Osteocyte (in vitro differentiated cells): ENCODE results near the gene GALNTL6. TPM values are rescaled to one million over a fixed set of nuclear protein-coding genes. Genes with fewer than 3 reads are reported as not detected.

ENCODE experiments used
- DNase-seq: peaks from one replicate; pipeline ENCODE4 v3.0.0; 2021; ENCODE audit warnings: mixed read lengths; ENCODE audit not compliant: unreplicated experiment; ENCODE audit errors: extremely low spot score
- H3K27ac Mint-ChIP-seq: one replicate; pipeline ENCODE4 v1.8.0; 2021; ENCODE audit warnings: mild to moderate bottlenecking, mixed read lengths; ENCODE audit not compliant: unreplicated experiment
- H3K27me3 Mint-ChIP-seq: one replicate; pipeline ENCODE4 v1.8.0; 2021; ENCODE audit warnings: mixed read lengths; ENCODE audit not compliant: unreplicated experiment
- H3K36me3 Mint-ChIP-seq: one replicate; pipeline ENCODE4 v1.8.0; 2021; ENCODE audit warnings: mixed read lengths; ENCODE audit not compliant: unreplicated experiment
- H3K4me1 Mint-ChIP-seq: one replicate; pipeline ENCODE4 v1.8.0; 2021; ENCODE audit warnings: mixed read lengths; ENCODE audit not compliant: unreplicated experiment
- H3K4me3 Mint-ChIP-seq: one replicate; pipeline ENCODE4 v1.8.0; 2021; ENCODE audit warnings: mild to moderate bottlenecking, moderate library complexity, mixed read lengths; ENCODE audit not compliant: unreplicated experiment
- H3K9me3 Mint-ChIP-seq: one replicate; pipeline ENCODE4 v1.8.0; 2021; ENCODE audit warnings: mixed read lengths; ENCODE audit not compliant: unreplicated experiment
- total RNA-seq: library from RNA; stranded (reverse); gene quantifications from 2 replicates; pipeline ENCODE4 v1.2.1, GENCODE V29; 2021
- TF ChIP-seq, protein P1 (sequence below): fragments of 200-600 bp; sonication (generic); IDR thresholded peaks from 2 replicates; pipeline ENCODE4 v1.5.0; 2021; ENCODE audit warnings: antibody characterized with exemption, mild to moderate bottlenecking, moderate library complexity

GALNTL6 gene
- total RNA-seq, 1 donor from 2014 or later: not detected

DNA sequence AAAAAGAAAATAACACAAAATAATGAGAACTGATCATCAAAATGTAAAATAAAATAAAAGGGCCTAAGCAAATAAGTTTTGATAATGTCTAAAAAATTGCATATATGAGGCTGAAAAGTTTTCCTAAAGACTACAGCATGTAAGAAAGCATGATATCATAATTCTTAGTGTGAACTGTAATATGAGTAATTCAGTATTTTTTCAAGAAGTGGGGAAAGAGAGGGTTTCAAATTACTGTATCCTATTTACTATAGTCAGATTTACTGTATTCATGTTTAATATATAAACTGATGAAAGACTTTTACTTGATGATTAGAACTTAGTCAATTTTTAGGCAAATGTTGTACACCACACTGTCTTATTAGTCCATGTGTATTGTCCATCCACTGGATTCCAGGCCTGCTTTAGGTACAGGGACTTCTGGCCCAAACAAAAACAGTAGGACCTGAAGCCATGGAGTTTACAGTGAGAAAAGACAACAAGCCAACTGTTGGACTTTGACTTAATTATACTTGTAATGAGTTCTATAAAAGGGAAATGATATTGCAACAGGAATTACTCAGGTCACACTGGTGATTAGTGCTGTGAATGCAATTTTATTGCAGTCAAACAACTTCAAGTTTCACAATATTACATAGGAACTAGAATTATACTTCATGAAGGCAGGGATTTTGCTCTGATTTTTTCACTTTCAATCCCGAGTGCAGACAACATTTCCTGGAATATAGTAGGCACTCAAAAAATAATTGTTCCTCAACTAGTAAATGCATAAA, 837.7 kb downstream of the GALNTL6 start:
- Mint-ChIP-seq H3K9me3 (no peaks in the 10 kb centered on the region), H3K27ac (no peak overlapping the region), H3K4me1 (peaks cover 27% of the 10 kb centered on the region), H3K36me3 (no peaks in the 10 kb centered on the region), H3K4me3 (no peak overlapping the region), H3K27me3 (no peaks in the 10 kb centered on the region)
- DNase-seq: no peak
- TF ChIP-seq, protein P1, sequence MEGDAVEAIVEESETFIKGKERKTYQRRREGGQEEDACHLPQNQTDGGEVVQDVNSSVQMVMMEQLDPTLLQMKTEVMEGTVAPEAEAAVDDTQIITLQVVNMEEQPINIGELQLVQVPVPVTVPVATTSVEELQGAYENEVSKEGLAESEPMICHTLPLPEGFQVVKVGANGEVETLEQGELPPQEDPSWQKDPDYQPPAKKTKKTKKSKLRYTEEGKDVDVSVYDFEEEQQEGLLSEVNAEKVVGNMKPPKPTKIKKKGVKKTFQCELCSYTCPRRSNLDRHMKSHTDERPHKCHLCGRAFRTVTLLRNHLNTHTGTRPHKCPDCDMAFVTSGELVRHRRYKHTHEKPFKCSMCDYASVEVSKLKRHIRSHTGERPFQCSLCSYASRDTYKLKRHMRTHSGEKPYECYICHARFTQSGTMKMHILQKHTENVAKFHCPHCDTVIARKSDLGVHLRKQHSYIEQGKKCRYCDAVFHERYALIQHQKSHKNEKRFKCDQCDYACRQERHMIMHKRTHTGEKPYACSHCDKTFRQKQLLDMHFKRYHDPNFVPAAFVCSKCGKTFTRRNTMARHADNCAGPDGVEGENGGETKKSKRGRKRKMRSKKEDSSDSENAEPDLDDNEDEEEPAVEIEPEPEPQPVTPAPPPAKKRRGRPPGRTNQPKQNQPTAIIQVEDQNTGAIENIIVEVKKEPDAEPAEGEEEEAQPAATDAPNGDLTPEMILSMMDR: no peak

DNA sequence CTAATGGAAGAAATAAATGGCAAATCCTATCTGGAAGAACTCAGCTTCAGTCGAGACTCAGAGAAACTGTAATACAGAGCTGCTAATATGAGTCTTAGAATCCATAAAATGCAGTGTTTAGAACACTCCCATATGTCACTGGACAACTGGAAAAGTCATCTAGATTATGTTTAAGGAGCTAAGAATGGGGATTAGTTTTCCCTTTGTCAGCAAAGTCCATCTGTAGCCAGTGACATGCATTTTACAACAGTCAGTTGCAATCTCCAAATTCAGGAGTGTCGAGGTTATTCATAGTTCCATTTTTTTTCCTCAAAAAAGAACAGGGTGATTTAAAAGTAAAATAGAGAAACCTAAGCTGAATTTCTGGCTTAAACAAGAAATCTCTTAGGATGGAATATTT, 838.8 kb downstream of the GALNTL6 start:
- no peak for DNase-seq
- TF ChIP-seq, protein P1: no peak
- peaks cover 27% of the 10 kb centered on the region for H3K4me1 Mint-ChIP-seq
- H3K9me3 Mint-ChIP-seq: no peaks in the 10 kb centered on the region
- no peaks in the 10 kb centered on the region for H3K36me3 Mint-ChIP-seq
- no peaks in the 10 kb centered on the region for H3K27me3 Mint-ChIP-seq
- H3K4me3 Mint-ChIP-seq: no peak overlapping the region
- peak overlapping the region; percentile 2 for H3K27ac Mint-ChIP-seq

DNA sequence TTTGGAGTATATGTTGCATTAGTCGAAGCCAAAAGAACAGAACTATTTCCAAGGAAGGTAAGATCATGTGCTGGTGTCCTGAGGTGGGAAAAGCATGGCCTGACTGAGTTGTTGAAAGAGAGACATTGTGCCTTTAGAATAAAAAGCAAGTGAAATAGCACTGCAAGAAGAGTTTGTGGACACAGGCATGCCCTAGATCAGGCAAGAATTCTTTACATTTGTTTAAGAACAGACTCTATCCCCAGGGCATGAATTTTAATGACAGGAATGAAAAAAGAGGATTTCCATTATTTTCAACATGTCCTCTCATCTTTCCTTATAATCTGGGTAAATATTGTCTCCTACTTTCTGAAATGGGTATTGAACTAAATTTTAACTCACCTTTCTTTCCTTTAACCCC, 839.2 kb downstream of the GALNTL6 start:
- TF ChIP-seq, protein P1: no peak
- DNase-seq: no peak
- Mint-ChIP-seq H3K4me1 (peaks cover 27% of the 10 kb centered on the region), H3K4me3 (no peak overlapping the region), H3K9me3 (no peaks in the 10 kb centered on the region), H3K36me3 (no peaks in the 10 kb centered on the region), H3K27ac (peak overlapping the region; percentile 2), H3K27me3 (no peaks in the 10 kb centered on the region)

DNA sequence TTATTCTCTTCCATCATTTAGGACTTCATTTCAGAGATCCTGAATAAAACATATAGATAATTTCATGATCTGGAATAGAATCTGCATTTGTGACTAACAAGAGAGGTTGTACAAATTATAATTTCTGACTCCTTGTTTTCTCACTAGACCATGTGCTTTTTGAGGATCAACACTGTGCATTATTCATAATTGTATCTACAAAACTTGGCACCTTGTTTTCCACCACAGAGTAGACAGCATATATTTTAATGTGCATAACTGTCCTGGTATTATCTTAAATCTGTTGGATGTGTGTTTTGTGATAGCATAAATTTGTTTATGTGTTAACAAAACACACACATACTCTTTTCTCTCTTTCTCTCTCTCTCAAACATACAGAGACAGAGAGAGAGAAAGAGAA, 840.5 kb downstream of the GALNTL6 start:
- DNase-seq: no peak
- H3K9me3 Mint-ChIP-seq: no peaks in the 10 kb centered on the region
- no peak overlapping the region for H3K4me3 Mint-ChIP-seq
- no peaks in the 10 kb centered on the region for H3K36me3 Mint-ChIP-seq
- H3K27me3 Mint-ChIP-seq: no peaks in the 10 kb centered on the region
- H3K4me1 Mint-ChIP-seq: peaks cover 27% of the 10 kb centered on the region
- H3K27ac Mint-ChIP-seq: no peak overlapping the region
- TF ChIP-seq, protein P1: no peak

DNA sequence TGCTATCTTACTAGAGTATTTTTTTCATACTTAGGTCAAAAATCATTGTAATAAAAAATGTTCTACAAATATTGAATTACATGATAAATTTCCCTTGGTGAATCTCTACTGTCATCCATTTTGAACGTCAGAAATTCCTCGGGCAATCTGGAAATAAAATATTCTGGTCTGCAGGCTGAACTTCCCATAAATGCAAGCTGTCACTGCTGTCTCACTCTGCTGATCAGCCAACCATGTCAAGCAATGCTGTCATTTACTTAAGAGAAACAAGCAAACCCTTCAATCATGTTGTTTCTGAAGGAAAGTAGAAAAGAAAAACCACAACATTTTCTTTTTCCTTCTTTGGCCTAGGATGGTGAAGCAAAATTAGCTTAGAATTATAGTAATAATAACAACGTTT, 841.3 kb downstream of the GALNTL6 start:
- H3K27me3 Mint-ChIP-seq: no peaks in the 10 kb centered on the region
- DNase-seq: no peak
- peaks cover 27% of the 10 kb centered on the region for H3K4me1 Mint-ChIP-seq
- H3K27ac Mint-ChIP-seq: no peak overlapping the region
- H3K9me3 Mint-ChIP-seq: no peaks in the 10 kb centered on the region
- TF ChIP-seq, protein P1: no peak
- no peak overlapping the region for H3K4me3 Mint-ChIP-seq
- no peaks in the 10 kb centered on the region for H3K36me3 Mint-ChIP-seq
